Measurements from ENCODE around the gene P2RX7.

Gene P2RX7

DNA sequence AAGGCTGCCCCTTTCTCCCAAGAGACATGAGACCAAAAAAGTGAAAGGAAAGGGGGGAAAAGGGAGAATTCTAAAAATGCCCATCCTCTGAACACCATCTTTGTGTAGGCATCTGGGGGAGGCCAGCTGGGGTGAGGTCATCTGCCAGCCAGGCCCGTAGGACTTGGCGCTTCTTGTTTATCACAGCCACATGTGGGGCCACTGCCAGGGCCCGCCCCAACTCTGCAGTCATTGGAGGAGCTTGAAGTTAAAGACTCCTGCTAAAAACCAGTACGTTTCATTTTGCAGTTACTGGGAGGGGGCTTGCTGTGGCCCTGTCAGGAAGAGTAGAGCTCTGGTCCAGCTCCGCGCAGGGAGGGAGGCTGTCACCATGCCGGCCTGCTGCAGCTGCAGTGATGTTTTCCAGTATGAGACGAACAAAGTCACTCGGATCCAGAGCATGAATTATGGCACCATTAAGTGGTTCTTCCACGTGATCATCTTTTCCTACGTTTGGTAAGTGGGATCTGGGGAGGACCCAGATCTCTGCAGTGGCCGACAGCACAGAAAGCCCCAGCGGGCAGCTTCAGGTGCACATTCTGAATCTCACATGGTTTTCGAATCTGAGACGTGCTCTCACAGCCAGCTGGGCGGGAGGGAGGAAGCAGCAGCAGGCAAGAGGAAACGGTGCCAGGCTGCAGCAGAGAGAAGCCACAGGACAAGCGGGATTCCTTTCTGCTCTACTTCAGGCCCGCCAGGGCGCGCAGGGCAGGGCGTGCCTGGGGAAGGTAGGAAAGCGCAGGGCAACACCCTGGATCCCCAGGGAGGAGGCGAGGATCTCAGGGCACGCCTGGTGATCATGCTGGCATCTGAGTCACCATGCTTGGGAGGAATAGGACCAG lies at the start of gene P2RX7:
Gene P2RX7, plus strand, starts transcription at position 276 of the 881 bp plus-strand sequence. Its CDS starts 95 bp downstream, at position 371.
- no peak for DNase-seq (ENCODE audit: low read depth in 2 of 3, low spot score in 2 of 3)

DNA sequence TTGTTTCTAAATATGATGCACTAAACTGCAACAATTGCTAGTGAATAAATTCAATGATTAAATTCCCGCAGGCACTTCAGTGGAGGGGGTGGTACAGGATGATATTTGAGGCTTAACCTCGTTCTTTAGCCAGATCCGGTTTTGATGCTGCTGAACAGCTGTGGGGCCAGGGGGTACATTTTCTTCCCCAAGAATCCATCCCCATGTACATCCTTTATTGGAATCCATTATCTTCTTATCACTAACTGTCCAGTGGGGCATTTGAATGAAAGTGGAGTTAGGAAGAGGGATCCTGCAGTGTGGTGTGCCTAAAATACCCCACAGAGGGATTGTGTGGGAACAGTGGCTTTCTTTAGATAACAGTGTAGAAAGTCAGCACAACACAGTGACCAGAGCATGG lies 48.4 kb upstream of the P2RX7 start:
- no peak for DNase-seq (ENCODE audit: low read depth in 2 of 3, low spot score in 2 of 3)

DNA sequence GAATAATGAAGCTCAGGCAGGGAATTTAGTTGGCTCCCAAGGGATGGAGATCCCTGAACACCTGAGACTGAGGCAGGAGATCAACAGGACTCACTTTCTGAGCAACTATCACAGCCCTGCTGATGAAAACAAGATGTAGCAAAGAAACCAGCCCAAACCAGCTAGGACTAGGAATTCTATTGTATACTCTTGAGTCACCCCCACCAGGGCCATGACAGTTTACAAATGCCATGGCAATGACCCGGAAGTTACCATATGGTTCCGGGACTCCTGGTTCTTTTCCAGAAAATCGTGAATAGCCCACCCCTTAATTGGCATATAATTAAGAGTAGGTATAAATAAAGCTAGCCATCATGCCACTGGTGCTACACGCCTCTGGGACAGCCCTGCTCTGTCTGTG lies 47.6 kb upstream of the P2RX7 start:
- DNase-seq (ENCODE audit: low read depth in 2 of 3, low spot score in 2 of 3): no peak

DNA sequence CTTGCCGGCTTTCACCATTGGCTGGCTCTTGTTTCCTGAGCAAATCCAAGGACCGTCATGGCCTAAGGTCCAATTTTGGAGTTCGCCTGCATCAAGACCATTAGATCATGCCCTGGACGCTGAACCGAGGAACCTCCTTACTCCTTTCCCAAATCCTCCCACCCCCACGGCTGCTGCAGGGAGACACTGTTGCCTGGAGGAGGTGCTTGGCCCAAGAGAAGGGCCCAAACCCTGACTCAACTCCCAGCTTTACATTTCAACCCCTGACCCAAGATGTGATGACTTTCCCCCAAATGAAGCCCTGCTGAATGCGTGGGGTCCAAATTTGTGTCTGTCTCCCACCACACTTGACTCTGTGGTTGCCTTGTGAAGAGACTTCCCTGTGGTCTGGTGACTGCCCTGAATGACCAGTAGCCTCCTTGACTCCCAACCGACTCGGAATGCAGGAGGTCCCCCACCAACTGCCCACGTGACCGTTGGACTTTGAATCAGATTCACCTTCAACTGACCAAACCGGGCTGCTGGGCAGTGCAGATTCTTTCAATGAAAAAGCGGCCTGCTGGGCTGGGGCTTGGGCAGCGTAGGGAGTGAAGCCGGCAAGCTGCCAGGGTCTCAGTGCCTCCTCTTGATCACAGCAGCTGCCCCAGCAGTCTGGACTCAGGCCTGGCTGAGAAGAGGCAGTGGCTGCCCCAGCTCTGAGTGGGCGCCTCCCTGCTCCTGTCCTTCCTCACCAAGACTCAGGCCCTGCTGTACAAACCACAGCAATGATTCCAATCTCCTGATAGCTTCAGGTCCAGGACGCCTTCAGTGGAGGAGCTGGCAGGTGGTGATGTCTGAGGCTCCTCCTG lies 46.9 kb upstream of the P2RX7 start:
- no peak for DNase-seq (ENCODE audit: low read depth in 2 of 3, low spot score in 2 of 3)

DNA sequence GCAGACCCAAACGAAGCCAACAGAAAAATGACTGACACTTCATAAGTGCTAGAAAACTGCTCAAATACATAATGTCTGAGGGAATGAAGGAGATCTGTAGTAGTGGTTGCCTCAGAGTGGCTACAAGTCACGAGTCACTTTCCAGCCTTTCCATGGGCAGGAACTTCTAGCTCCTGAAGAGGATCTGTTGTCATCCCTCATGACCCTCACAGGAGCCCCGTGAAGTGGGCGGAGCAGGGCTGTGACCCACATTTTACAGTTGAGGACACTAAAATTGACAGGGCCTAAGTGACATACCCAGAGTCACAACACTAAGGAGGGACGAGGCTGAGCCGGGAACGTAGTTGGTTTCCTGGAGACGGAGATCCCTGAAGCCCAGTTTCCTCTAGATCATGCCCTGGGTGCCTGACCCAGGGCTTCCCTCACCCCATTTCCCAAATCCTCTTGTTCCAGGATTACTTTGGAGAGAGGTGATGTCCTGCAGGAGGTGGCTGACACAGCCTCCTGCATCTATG lies 45.8 kb upstream of the P2RX7 start:
- no peak for DNase-seq (ENCODE audit: low read depth in 2 of 3, low spot score in 2 of 3)

DNA sequence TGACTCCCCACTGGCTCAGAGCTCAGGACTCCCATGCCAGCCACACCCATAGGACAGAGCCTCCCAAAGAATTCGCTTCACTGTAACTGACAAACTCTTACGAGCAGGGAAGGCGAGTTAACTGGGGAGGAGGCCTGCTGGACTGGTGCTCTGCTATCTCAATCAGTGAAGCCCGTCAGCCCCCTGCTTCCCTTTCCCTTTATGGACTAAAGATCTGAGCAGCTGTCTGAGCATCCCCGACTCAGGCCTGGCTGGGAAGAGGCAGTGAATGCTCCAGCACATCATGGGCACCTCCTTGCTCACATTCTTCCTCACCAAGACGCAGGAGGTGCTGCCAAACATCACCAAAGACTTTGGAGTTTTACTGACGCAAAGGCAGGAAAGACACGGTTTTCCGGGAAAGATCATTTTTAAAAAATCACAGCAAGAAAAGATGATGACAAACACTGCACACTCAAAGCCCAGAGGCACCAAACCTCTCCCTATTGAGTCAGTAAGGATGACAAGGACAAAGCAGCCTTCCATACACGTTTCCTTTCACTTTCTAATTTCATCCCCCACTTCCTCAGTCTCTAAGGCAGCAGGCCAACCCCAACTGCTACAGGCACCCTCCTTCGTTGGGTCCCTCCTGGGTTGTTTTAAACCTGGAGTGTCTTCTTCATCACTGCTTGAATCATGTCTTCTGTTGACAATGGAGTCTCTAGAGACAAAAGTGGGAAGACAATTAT lies 45.0 kb upstream of the P2RX7 start:
- no peak for DNase-seq (ENCODE audit: low read depth in 2 of 3, low spot score in 2 of 3)

DNA sequence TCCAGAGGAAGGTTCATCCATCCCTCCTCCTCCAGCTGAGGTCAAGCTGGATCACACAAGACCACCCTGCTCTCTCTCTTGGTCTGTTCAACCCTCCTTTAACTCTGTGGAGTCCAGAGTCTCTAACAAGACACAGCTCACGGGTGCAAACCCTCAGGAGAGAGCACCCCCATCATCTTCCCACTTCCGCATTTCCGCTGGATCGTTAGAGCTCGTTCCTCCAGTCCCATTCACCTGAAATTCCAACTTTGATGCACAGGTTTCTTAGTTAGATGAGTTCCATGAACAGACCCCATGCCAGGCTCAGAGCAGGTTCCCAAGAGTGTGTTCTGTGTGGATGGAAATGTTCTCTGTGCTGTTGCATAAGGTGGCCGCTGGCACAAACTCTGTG lies 44.5 kb upstream of the P2RX7 start:
- no peak for DNase-seq (ENCODE audit: low read depth in 2 of 3, low spot score in 2 of 3)

DNA sequence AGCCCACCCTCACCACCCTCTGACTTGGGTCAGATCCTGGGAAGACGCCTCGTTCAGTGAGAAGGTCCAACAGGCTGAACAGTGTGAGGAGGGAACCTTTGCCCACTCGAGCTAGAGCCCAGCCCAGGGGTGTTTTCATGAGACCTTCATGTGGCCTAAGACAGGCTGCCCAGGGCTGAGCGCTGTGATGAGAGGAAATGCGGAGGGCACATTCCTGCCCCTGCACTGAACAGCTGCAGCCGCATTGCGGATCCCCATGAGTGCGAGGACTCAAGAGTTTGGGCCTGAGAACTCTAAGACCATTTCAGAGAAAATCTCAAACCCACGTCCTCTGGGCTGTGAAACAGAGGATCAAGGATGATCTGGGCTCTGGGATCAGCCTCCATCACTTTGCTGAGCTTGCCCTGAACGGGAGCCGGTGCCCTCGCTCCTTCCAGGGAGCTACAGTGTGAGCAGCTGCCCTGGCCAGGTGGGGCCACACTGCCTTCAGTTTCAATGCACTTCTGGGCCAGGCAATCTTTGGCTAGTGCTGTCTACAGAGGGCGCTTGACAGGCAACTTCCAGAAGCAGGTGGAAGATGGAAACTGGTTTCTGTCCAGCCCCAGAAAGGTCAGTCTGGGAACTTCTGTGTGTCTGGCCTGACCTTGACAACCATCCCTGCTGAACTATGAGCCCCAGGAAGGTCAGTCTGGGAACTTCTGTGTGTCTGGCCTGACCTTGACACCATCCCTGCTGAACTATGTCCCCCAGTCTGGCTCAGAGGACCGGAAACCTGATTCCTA lies 43.5 kb upstream of the P2RX7 start:
- no peak for DNase-seq (ENCODE audit: low read depth in 2 of 3, low spot score in 2 of 3)

DNA sequence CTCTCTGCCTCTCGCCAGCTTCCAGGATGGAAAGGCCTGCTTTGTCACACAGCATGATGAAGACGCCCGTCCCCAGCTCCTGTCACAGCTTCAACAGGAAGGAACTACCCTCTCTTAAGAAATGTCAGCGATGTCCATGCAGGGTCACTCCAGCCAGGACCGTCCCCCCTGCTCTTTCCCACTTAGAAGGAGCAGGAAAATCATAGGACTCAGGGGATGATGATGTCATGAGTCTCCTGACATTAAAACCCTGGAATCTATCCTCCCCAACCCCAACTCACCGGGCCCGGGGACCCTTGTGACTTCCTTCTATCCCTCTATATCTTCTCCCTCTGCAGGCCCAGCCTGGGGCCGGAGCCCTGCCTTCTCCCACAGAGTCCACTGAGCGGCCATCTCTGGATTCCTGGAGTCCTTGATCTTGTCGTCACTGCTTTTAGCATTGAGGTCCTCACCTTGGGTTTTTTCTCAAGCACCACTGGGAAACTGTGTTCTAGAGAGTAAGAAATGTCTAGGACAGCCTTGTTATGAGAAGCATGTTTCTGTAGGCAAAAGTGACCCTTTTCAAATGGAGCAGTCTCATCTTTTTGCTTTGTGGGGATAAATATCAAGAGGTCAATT lies 42.8 kb upstream of the P2RX7 start:
- no peak for DNase-seq (ENCODE audit: low read depth in 2 of 3, low spot score in 2 of 3)

DNA sequence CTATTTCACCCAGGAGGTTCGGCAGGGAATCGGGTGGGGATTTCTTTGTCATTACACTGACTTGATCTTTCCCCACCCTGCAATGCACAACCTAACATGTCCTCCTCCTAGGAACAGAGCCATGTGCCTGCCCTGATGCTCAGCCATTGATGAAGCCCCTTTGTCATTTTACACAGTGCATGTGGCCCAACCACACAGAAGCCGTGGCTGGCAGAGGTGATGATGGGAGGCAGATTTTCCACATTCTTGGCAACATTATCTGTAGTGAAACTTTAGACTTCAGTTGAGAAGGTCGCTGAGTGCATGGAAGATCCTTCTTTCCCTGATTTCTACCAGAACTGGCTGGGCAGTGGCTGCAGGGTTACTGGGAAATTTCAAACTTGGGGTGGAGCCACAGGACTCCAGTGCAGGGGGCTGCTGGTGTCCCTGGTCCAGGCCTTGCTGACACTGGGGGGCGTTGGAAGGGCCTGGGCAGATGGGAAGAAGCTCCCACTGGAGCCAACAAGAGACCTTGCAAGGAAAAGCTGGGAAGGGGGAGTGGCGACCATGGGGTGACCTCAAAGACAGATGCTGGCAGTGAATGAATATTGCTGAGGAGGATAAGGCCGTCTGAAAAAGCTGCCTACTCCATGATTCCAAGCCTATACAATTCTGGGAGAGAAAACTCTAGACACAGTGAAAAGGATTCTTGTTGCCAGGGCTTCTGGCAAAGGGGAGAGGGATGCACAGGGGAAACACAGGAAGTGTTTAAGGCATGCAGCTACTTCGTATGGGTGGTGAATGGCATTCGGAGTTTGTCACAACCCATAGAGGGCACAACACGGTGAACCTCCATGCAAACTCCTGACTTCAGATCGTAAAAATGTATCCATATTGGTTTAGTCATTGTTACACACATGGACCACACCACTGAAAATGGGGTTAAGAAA lies 41.8 kb upstream of the P2RX7 start:
- no peak for DNase-seq (ENCODE audit: low read depth in 2 of 3, low spot score in 2 of 3)

DNA sequence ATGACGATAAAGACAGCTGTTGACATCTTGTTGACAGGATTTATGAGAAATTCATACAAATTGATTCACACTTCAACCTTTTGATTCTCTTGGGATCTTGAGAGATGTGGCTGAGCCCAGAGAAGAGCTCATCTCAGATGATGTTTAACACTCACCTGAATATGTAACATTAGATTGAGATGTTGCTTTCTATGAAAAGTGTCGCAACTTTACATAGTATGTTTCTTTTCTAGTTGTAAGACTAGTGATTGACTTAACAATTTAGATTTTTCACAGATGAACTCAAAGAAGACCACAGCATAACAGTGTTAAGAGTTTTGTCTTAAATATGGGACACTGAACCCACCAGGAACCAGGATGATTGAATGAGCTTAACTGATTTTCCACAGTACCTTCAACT lies 40.6 kb upstream of the P2RX7 start:
- no peak for DNase-seq (ENCODE audit: low read depth in 2 of 3, low spot score in 2 of 3)

DNA sequence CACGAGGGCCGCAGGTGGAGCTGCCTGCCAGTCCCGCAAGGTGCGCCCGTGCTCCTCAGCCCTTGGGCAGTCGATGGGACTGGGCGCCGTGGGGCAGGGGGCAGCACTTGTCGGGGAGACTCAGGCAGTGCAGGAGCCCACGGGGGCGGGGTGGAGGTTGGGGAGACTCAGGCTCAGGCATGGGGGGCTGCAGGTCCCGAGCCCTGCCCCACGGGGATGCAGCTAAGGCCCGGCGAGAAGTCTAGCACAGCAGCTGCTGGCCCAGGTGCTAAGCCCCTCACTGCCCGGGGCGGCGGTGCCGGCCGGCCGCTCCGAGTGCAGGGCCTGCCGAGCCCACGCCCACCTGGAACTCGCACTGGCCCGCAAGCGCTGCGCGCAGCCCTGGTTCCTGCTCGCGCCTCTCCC lies 39.2 kb upstream of the P2RX7 start:
- no peak for DNase-seq (ENCODE audit: low read depth in 2 of 3, low spot score in 2 of 3)

DNA sequence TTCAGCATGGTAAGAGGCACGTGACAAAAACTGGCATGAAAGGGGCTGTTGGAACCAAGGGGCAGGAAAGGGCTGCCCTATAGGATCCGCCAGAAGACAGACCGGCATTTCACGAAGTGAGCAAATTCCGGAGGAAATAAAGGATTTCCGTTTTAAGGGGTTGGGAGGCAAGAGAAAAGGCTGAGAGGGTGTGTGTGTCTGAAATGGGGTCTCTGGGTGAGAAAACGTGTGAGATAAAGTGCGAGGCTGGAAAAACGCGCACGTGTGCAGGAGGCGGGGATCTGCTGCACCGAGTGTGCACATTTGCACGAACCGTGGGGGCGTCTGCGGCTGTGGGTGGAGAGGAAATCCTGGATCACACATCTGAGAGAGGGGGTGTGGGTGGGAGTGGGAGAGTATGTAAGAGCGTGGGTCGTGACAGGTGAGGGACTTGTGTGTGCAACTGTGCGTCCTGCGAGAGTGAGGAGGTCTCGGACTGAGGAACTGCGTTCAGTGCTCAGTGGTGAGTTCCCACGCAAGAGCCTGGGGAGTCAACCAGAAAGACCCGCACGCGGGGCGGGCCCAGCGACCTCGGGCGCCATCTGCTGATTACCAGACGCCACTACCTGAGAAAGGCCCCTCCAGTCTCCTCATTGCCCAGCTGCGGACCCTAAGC lies 37.0 kb upstream of the P2RX7 start:
- peak; percentile 40 to 81 (median 61) for DNase-seq (ENCODE audit: low read depth in 2 of 3, low spot score in 2 of 3)

DNA sequence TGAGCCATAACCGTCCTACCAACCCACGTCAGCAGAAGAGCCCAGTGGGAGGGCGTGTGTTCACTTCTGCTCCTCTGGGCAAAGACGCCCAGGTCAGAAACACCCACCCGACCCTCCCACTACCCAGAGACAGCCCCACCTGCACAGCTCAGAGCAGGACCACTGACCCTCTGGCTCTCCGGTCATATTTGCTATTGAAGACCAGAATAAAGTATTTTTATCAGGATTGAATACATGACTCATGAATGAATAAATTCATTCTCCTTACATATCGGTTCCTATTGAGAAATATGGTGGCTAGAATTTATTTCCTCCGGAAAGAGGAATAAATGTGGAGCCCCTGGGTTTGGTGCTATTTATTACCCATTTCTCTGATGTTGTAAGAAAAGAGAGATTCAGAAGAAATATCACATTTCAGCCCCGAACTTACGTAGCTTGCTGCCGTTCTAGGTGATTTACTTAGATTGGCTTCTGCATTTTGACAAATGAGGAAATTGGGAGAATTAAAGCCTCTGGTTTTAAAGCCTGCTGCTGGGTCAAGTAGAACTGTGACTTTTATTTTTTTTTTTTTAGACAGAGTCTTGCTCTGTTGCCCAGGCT lies 36.4 kb upstream of the P2RX7 start:
- DNase-seq (ENCODE audit: low read depth in 2 of 3, low spot score in 2 of 3): no peak

DNA sequence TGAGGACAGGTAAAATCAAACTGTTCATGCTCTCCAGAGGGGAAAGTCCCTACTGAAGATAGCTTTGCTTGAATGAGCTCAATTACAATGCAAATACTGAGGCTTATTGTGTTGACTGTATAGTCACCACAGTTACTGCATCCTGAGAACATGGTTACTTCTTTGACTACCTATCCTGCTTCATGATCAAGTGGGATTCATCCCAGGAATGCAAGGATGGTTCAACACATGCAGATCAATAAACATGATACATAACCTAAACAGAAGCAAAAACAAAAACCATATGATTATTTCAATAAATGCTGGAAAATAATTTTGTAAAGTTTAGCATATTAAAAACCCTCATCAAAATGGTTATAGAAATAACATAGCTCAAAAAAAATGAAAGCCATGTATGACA lies 32.9 kb upstream of the P2RX7 start:
- DNase-seq (ENCODE audit: low read depth in 2 of 3, low spot score in 2 of 3): no peak

DNA sequence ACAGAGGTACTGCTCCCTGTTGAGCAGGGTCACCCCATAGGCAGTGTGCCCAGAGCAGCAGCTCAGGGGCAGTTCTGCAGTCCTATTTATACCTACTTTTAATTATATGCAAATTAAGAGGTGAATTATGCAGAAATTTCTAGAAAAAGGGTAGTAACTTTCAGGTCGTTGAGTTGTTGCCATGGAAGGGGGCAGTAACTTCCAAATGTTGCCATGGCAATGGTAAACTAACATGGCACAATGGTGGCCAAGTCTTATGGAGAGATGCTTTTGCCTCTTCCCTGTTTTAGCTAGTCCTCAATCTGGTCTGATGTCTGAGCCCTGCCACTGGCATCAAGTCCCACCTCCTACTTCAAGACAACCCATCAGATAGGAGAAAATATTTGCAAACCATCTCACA lies 30.4 kb upstream of the P2RX7 start:
- DNase-seq (ENCODE audit: low read depth in 2 of 3, low spot score in 2 of 3): no peak

DNA sequence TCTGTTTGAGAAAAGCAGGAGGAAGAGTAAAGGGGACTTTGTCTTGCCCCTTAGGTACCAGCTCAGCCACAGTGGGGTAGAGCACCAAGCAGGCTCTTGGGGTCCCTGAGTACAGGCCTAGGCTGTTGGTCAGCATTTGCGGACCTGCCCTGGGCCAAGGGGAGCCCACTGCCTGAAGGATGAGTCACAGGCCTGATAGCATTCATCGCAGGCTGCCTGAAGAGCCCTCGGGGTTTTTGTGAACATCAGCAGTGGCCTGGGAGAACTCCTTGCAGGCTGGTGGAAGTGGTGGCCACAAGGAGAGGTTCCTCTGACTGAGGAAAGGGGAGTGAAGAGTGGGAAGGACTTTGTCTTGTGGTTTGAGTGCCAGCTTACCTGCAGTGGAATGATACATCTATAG lies 25.0 kb upstream of the P2RX7 start:
- DNase-seq (ENCODE audit: low read depth in 2 of 3, low spot score in 2 of 3): no peak

DNA sequence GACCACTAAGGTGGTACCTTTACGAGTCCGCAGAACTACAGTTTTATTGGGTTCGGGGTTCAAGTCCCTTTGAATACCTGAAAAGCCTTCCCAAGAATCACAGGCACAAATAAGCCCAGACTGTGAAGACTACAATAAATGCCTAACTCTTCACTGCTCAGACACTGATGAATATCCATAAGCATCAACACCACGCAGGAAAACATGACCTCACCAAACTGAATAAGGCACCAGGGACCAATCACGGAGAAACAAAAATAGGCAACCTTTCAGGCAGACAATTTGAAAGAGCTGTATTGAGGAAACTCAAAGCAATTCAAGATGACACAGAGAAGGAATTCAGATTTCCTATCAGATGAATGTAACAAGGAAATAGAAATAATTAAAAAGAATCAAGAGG lies 24.2 kb upstream of the P2RX7 start:
- DNase-seq (ENCODE audit: low read depth in 2 of 3, low spot score in 2 of 3): no peak
